Raji (cell line): ENCODE results near the gene SLC6A12.

Experiments used
- POLR2A ChIP-seq: IDR thresholded peaks from 2 replicates; pipeline ENCODE4 v1.6.1; 2011; ENCODE audit warnings: low read depth, low read length, control low read depth; ENCODE audit not compliant: insufficient read depth

SLC6A12 gene

GRCh38 chr12:227286-227915 lies 13.4 kb upstream of the SLC6A12 start:
- no peak for TF ChIP-seq POLR2A

DNA sequence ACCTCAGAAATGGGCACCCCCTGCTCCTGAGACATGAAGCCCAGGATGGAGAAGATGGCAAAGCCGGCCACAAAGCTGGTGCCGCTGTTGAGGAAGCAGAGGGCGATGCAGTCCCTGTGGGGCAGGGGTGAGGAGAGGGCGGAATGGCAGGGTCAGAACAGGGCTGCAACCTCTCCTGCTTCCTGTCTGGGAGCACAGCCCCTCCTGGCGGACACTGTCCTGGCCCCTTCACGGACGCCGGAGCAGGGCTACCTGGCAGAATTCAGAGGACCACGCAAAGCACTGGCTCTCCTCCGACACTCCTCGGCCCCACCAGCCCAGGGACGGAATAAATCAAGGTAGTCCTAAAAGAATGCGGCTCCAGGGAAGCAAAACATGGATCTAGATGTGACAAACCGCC lies 12.4 kb upstream of the SLC6A12 start:
- TF ChIP-seq POLR2A: no peak

DNA sequence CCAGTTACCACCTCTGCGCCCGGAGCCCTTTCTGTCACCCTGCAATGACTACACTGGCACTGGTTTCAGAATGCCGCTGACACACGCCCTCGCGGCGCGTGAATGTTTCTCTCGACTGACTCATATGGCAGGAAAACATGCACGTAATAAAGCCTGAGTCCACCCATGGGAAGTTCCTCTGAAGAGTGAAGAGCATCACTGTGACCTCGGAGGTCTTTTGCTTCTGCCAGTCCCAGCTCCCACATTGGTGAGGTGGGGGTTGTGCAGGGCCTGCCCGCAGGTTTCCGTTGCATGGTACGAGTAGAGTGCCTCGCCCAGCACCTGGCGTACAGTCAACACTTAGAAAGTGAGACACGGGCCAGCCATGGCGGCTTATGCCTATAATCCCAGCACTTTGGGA lies 11.1 kb upstream of the SLC6A12 start:
- TF ChIP-seq POLR2A: no peak

- no peak for TF ChIP-seq POLR2A
Measured at GRCh38 chr12:224330-224729, 10.4 kb upstream of the SLC6A12 start.

- TF ChIP-seq POLR2A: no peak
Measured at GRCh38 chr12:223841-224240, 9.9 kb upstream of the SLC6A12 start.

- no peak for TF ChIP-seq POLR2A
Measured at GRCh38 chr12:221736-222135, 7.8 kb upstream of the SLC6A12 start.

DNA sequence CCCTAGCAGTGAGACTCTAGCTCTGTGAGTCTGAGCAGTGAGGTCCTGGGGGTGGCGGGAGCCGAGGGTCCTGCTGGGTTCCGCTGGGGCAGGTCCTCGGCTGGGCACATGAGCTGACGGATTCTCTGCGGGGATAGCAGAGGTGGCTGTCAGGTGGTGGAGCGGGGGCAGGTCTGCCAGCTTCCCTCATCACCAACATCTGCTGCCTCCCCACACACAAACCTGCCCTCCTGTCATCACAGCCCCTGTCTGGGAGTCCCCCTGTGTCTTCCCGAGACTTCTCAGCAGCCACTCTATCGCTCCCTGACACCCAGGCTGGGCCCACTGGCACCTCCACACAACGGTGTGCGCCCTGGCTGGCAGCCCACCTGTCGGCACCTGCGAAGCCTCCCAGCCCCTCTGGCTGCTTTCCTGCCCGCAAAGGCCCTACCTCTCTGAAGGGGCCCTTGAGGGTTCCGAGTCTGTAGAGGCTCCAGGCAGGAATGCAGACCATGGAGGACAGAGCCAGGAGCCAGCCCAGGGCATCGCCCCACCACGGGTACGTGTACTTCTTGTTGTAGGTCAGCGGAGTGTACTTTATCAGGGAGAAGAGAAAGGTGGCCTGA lies 7.1 kb upstream of the SLC6A12 start:
- TF ChIP-seq POLR2A: no peak

DNA sequence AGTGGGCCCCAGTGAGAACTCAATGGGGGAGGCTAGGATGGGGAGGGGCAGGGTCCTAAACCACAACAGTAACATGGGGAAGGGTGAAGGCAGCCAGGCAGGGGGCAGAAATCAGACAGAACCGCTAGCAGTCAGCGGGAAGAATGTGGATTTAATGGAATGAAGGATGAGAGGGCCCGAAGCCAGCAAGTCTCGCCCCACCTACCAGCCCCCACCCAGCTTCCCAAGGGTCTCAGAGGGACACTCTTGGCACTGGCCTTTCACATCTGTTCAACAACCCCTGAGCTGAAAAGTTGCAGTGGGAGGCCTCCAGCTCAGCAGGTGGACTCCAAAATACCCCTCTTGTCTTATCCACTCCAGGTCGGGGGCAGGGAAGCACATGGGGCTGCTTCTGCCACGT lies 6.5 kb upstream of the SLC6A12 start:
- no peak for TF ChIP-seq POLR2A

DNA sequence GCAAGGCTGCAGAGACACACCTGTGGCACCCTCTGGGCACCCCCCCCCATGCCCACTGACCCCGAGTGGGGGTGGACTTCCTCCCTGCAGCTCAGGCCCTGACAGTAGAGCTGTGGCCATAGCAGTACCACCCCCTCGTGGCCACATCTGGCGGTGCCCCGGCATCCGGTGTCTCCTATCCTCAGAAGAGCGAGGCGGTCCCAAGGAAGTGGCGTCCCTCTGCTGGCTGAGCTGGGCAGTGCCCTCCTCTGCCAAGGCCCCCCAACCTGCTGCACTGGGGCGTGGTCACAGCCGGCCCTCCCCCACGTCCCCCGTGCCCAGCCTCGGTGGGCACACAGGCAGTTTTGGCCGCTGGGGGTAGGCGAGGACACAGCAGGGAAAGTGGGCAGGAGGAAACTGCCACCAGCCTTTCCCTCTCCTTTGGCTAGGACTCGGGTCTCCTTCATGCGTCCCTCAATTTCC lies 6.0 kb upstream of the SLC6A12 start:
- no peak for TF ChIP-seq POLR2A

GRCh38 chr12:218728-219590 lies 5.0 kb upstream of the SLC6A12 start:
- no peak for TF ChIP-seq POLR2A

GRCh38 chr12:218221-218620 lies 4.3 kb upstream of the SLC6A12 start:
- TF ChIP-seq POLR2A: no peak

DNA sequence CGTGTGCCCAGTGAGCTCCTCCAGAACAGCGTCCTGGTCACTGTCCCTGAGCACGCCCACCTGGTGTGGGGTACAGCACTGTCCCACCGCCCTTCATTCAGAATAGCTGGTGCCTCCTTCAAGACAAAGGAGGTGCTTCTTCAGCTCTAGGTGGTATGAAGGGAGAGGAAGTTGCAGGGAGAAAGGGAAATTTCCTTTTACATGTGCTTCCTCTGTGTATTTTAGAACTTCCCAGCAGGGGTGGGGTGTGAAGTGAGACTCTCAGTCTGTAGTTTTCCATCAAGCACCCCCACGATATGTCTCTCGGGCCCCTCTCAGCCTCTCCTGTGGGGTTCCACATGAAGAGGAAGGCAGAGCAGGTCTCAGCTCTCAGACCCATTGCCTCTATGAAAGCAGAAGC lies 1.2 kb upstream of the SLC6A12 start:
- TF ChIP-seq POLR2A: no peak

- TF ChIP-seq POLR2A: no peak
Measured at GRCh38 chr12:213527-213932, 427 bp downstream of the SLC6A12 start.

DNA sequence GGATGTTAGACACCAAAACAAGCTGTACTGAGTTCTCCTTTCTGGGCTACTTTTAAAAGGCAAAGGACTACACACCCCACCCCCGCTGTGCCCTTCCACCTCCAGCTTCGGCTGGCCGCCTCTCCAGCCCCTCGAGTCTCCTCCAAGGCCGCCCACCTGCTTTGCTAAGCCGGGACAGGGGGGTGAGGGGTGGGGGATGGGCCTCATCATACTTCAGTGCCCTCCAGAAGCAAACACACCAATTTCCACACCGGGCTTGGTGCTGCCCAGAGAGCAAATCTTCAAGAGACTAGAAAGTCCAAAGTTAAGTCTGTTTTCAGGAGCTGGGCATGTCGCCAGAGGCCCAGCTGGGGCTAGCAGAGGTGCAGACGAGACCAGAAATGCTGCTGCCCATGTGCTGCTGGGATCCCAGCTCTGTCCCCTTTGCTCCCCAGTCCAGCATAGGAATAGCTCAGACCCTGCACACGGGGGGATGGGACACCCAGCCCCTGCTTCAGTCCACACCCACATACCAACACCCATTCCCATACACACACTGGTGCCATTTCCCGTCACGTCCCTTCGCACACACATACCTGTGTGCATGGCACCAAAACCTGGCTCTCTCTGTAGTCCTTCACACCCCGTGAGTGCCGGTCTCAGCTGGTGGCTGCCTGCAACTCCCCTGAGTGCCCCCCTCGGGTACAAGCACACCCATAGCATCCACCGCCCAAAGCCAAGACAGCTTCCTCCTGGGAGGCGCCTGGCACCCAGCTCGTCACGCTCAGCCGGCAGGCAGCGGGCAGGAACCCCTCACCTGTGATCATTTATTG lies 1.0 kb downstream of the SLC6A12 start:
- TF ChIP-seq POLR2A: no peak

GRCh38 chr12:212415-212714 lies 1.6 kb downstream of the SLC6A12 start:
- TF ChIP-seq POLR2A: no peak
